Trophoblast cell (in vitro differentiated cells and primary cell): ENCODE data around the gene FHIT.

Experiments
- DNase-seq, 2 donors: peaks; one replicate each; pipeline ENCODE4 v3.0.0-alpha.2; 2016
- H2AFZ ChIP-seq: 2 replicates; pipeline ENCODE4 v1.6.1; 2013; ENCODE audit warnings: low read length, moderate library complexity, mild to moderate bottlenecking; ENCODE audit not compliant: insufficient read depth, poor library complexity
- H2AK5ac ChIP-seq: 2 replicates; pipeline ENCODE4 v1.6.1; 2013; ENCODE audit warnings: mild to moderate bottlenecking, low read length
- H2BK120ac ChIP-seq: 2 replicates; pipeline ENCODE4 v1.6.1; 2013; ENCODE audit warnings: low read length, mild to moderate bottlenecking, moderate library complexity; ENCODE audit not compliant: insufficient read depth, poor library complexity
- H2BK12ac ChIP-seq: 2 replicates; pipeline ENCODE4 v1.6.1; 2013; ENCODE audit warnings: mild to moderate bottlenecking, low read length, moderate library complexity
- H2BK5ac ChIP-seq: 2 replicates; pipeline ENCODE4 v1.6.1; 2013; ENCODE audit warnings: low read length, low read depth, moderate library complexity, mild to moderate bottlenecking; ENCODE audit not compliant: poor library complexity
- H3K14ac ChIP-seq: 2 replicates; pipeline ENCODE4 v1.6.1; 2013; ENCODE audit warnings: mild to moderate bottlenecking, low read length
- H3K18ac ChIP-seq: 2 replicates; pipeline ENCODE4 v1.6.1; 2013; ENCODE audit warnings: mild to moderate bottlenecking, low read length
- H3K23ac ChIP-seq: 2 replicates; pipeline ENCODE4 v1.6.1; 2013; ENCODE audit warnings: low read length
- H3K27ac ChIP-seq: 2 replicates; pipeline ENCODE4 v1.5.1; 2013; ENCODE audit warnings: low read depth, mild to moderate bottlenecking, inconsistent platforms, low read length, moderate library complexity
- H3K27me3 ChIP-seq: 2 replicates; pipeline ENCODE4 v1.6.1; 2013; ENCODE audit warnings: inconsistent platforms, mild to moderate bottlenecking, low read length, moderate library complexity; ENCODE audit not compliant: insufficient read depth
- H3K36me3 ChIP-seq, 2 experiments: 1 replicate in 1 of 2; 2 replicates in 1 of 2; pipeline ENCODE4 v1.6.1; 2013; ENCODE audit warnings: low read length in 2 of 2, mild to moderate bottlenecking in 2 of 2, moderate library complexity in 1 of 2; ENCODE audit not compliant: insufficient read depth in 2 of 2, control insufficient read depth in 1 of 2
- H3K4ac ChIP-seq: 2 replicates; pipeline ENCODE4 v1.6.1; 2013; ENCODE audit warnings: low read depth, mild to moderate bottlenecking, low read length, moderate library complexity
- H3K4me1 ChIP-seq, 2 experiments: 1 replicate in 1 of 2; 2 replicates in 1 of 2; pipeline ENCODE4 v1.6.1; 2013; ENCODE audit warnings: low read length in 2 of 2, mild to moderate bottlenecking in 2 of 2, moderate library complexity in 1 of 2; ENCODE audit not compliant: insufficient read depth in 2 of 2, control insufficient read depth in 1 of 2
- H3K4me2 ChIP-seq: 2 replicates; pipeline ENCODE4 v1.6.1; 2013; ENCODE audit warnings: inconsistent platforms, mild to moderate bottlenecking, low read length, moderate library complexity
- H3K4me3 ChIP-seq: 2 replicates; pipeline ENCODE4 v1.5.1; 2013; ENCODE audit warnings: mild to moderate bottlenecking, low read depth, low read length, inconsistent platforms
- H3K79me1 ChIP-seq: one replicate; pipeline ENCODE4 v1.6.1; 2013; ENCODE audit warnings: low read length
- H3K79me2 ChIP-seq: 2 replicates; pipeline ENCODE4 v1.6.1; 2013; ENCODE audit warnings: low read length, mild to moderate bottlenecking; ENCODE audit not compliant: control insufficient read depth, insufficient read depth, poor library complexity
- H3K9ac ChIP-seq: 2 replicates; pipeline ENCODE4 v1.6.1; 2013; ENCODE audit warnings: mild to moderate bottlenecking, low read length
- H3K9me3 ChIP-seq: 2 replicates; pipeline ENCODE4 v1.6.1; 2013; ENCODE audit warnings: low read depth, mild to moderate bottlenecking, control low read depth, inconsistent platforms, low read length; ENCODE audit not compliant: insufficient read depth
- H4K12ac ChIP-seq: 2 replicates; pipeline ENCODE4 v1.6.1; 2013; ENCODE audit warnings: low read depth, mild to moderate bottlenecking, low read length, moderate library complexity
- H4K8ac ChIP-seq: 2 replicates; pipeline ENCODE4 v1.6.1; 2013; ENCODE audit warnings: low read depth, mild to moderate bottlenecking, low read length, moderate library complexity
- H4K91ac ChIP-seq: one replicate; pipeline ENCODE4 v1.6.1; 2013; ENCODE audit warnings: low read depth, mild to moderate bottlenecking, low read length, moderate library complexity
- WGBS: extraction: QIAGEN DNeasy Blood & Tissue Kit; methylation state at CpG from one replicate; pipeline ENCODE4 v1.1.7; 2013; ENCODE audit warnings: missing lambda C conversion rate; ENCODE audit not compliant: insufficient read length, insufficient coverage; ENCODE audit errors: extremely low coverage; 5-methylcytosine and 5-hydroxymethylcytosine counted together

FHIT gene

GRCh38 chr3:60308808-60309207, 942.4 kb downstream of the FHIT start:
- Histone ChIP-seq H3K4ac (no peak overlapping the region), H4K8ac (no peak overlapping the region), H3K9me3 (no peaks in the 10 kb centered on the region), H3K4me2 (no peak overlapping the region), H2AK5ac (no peak overlapping the region), H3K79me1 (no peaks in the 10 kb centered on the region), H2AFZ (no peak overlapping the region), H2BK5ac (no peak overlapping the region), H3K4me1 (no peaks in the 10 kb centered on the region), H3K27ac (no peak overlapping the region), H3K23ac (no peak overlapping the region), H4K12ac (no peak overlapping the region), H3K79me2 (no peaks in the 10 kb centered on the region), H3K9ac (no peak overlapping the region), H2BK120ac (no peak overlapping the region), H3K27me3 (no peaks in the 10 kb centered on the region), H4K91ac (no peak overlapping the region), H2BK12ac (no peak overlapping the region), H3K36me3 (no peaks in the 10 kb centered on the region), H3K4me3 (no peak overlapping the region), H3K18ac (no peak overlapping the region), H3K14ac (no peak overlapping the region)
- no CpG with 5 or more reads among the region's 3 CpGs for WGBS
- no peak for DNase-seq

- no peak overlapping the region for H3K9ac ChIP-seq
- no peaks in the 10 kb centered on the region for H3K79me1 ChIP-seq
- H3K4me1 ChIP-seq: no peaks in the 10 kb centered on the region
- H4K8ac ChIP-seq: no peak overlapping the region
- H2AK5ac ChIP-seq: no peak overlapping the region
- no peak overlapping the region for H3K4ac ChIP-seq
- no peak overlapping the region for H2BK120ac ChIP-seq
- H3K4me3 ChIP-seq: no peak overlapping the region
- H3K27me3 ChIP-seq: no peaks in the 10 kb centered on the region
- no peak overlapping the region for H4K91ac ChIP-seq
- H2BK12ac ChIP-seq: no peak overlapping the region
- no peak overlapping the region for H3K23ac ChIP-seq
- no peak overlapping the region for H3K27ac ChIP-seq
- no peaks in the 10 kb centered on the region for H3K79me2 ChIP-seq
- H4K12ac ChIP-seq: no peak overlapping the region
- no peak overlapping the region for H2BK5ac ChIP-seq
- no peaks in the 10 kb centered on the region for H3K36me3 ChIP-seq
- no peak overlapping the region for H3K18ac ChIP-seq
- DNase-seq: no peak
- H3K4me2 ChIP-seq: no peak overlapping the region
- no peak overlapping the region for H2AFZ ChIP-seq
- H3K9me3 ChIP-seq: no peaks in the 10 kb centered on the region
- H3K14ac ChIP-seq: no peak overlapping the region
- no CpG with 5 or more reads among the region's 5 CpGs for WGBS
Observed at GRCh38 chr3:60307562-60308199, 943.6 kb downstream of the FHIT start.

DNA sequence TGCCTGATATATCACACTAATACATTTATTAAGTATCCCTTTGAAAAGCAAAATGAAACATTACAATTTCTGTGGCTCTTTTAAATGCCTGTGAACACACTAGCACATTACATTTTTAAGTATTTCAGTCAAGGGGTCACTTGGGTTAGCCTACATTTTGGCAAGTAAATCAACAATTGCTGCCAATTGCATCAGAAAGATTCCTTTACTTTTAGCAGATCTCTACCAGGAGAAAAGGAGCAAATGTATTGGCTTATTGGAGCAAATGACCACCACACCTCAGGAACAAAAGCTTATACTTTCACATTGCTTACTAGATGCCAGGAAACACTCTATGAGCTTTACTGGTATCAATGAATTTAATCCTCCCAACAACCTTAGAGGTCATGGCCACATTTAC, 947.1 kb downstream of the FHIT start:
- Histone ChIP-seq H3K9ac (no peak overlapping the region), H2BK5ac (no peak overlapping the region), H3K9me3 (no peaks in the 10 kb centered on the region), H3K18ac (no peak overlapping the region), H2AFZ (no peak overlapping the region), H3K14ac (no peak overlapping the region), H2AK5ac (no peak overlapping the region), H3K36me3 (no peaks in the 10 kb centered on the region), H3K79me1 (no peaks in the 10 kb centered on the region), H3K4me2 (no peak overlapping the region), H3K27ac (no peak overlapping the region), H4K8ac (no peak overlapping the region), H4K12ac (no peak overlapping the region), H3K23ac (no peak overlapping the region), H3K79me2 (no peaks in the 10 kb centered on the region), H4K91ac (no peak overlapping the region), H3K4me3 (no peak overlapping the region), H3K4me1 (no peaks in the 10 kb centered on the region), H2BK12ac (no peak overlapping the region), H3K27me3 (no peaks in the 10 kb centered on the region), H3K4ac (no peak overlapping the region), H2BK120ac (no peak overlapping the region)
- DNase-seq: no peak

DNA sequence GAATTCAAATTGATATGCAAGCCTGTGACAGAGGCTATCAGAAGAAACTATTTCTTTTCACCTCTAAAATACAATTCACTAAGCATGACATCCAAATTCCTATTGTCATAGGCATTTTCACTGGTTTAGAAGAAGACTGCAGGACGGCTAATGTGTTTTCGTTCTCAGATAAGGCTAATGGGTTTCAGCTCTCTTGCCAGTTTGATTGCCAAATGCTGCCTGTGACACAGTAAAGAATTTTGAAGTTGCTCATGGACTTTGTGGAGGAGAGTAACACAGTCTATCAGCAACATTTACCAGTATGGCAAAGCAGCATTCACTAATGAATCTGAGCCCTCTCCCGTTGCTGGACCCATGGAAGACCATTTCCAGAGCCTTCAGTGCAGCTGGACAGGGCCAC, 948.1 kb downstream of the FHIT start:
- Histone ChIP-seq H3K4me3 (no peak overlapping the region), H3K9ac (no peak overlapping the region), H3K18ac (no peak overlapping the region), H3K14ac (no peak overlapping the region), H2AK5ac (no peak overlapping the region), H2AFZ (no peak overlapping the region), H2BK5ac (no peak overlapping the region), H3K9me3 (no peaks in the 10 kb centered on the region), H3K27me3 (no peaks in the 10 kb centered on the region), H3K27ac (no peak overlapping the region), H3K4me2 (no peak overlapping the region), H4K12ac (no peak overlapping the region), H3K79me1 (no peaks in the 10 kb centered on the region), H4K8ac (no peak overlapping the region), H3K36me3 (no peaks in the 10 kb centered on the region), H3K23ac (no peak overlapping the region), H2BK12ac (no peak overlapping the region), H3K79me2 (no peaks in the 10 kb centered on the region), H3K4me1 (no peaks in the 10 kb centered on the region), H4K91ac (no peak overlapping the region), H3K4ac (no peak overlapping the region), H2BK120ac (no peak overlapping the region)
- WGBS: no CpG with 5 or more reads among the region's 3 CpGs
- no peak for DNase-seq
